Smooth muscle cell of the pulmonary artery (primary cell): ENCODE results near the gene SCLY. TPM values are rescaled to one million over a fixed set of nuclear protein-coding genes. Genes with fewer than 3 reads are reported as not detected.

Experiments used
- total RNA-seq: library from RNA; depleted of rRNA; stranded (reverse); fragments of >200 nt; gene quantifications from 2 replicates; pipeline ENCODE4 v1.2.3, GENCODE V29; 2014

SCLY gene
- 11.7 and 18.3 TPM in 2 replicates for total RNA-seq

GRCh38 chr2:238060542-238061314 lies at the start of gene SCLY:
Gene SCLY, plus strand, starts transcription at chr2:238061001. Its CDS starts 54 bp downstream, at chr2:238061055.

GRCh38 chr2:238100049-238100820 lies 39.4 kb downstream of the SCLY start, which contains the start of gene ESPNL:
Gene ESPNL, plus strand, starts transcription at chr2:238100340. Its CDS starts 80 bp downstream, at chr2:238100420.

GRCh38 chr2:238138331-238139195 lies 77.8 kb downstream of the SCLY start, which contains the start of gene KLHL30:
Gene KLHL30, plus strand, starts transcription at chr2:238138668. Its CDS starts 2,087 bp downstream, at chr2:238140755.

Other genes starting within 250 kb of the SCLY start
- 2.3 and 3.7 TPM in 2 replicates for gene RAMP1, start 201.4 kb upstream of the SCLY start, total RNA-seq
- gene UBE2F, start 94.0 kb upstream of the SCLY start, total RNA-seq = 35.6 and 38.1 TPM in 2 replicates
- 1.9 and 2.5 TPM in 2 replicates for gene ESPNL, start 39.3 kb downstream of the SCLY start, total RNA-seq
- gene KLHL30, start 77.7 kb downstream of the SCLY start, total RNA-seq = 5.2 and 11.7 TPM in 2 replicates
- gene ERFE, start 98.0 kb downstream of the SCLY start, total RNA-seq = 0.56 and 4.8 TPM in 2 replicates
- gene ILKAP, start 142.7 kb downstream of the SCLY start, total RNA-seq = 16.8 and 22.8 TPM in 2 replicates
- gene HES6, start 179.0 kb downstream of the SCLY start, total RNA-seq = 1.3 TPM in 2 replicates
- 3.9 and 4.1 TPM in 2 replicates for gene PER2, start 227.6 kb downstream of the SCLY start, total RNA-seq